ENCODE data around the gene CAMTA1.

DNA sequence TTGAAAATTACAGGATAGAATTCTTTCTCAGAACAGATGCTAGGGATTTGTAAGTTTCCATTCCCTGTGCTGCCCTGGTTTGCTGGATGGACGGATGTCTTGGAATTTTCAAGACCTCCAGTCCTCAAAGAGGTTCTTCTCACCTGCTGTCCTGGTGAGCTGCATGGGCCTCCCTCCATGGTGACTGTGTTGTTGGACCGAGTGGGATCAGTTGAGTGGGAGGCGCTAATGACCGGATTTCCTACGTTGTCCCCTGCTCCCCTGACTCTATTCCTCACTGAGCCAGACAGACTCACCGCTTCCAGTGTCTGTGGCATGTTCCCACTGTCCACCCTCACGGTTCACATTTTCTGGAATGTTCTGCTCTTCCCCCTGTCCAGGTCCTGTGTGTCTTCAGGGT, 229.8 kb downstream of the CAMTA1 start:
- TF ChIP-seq, protein P1, sequence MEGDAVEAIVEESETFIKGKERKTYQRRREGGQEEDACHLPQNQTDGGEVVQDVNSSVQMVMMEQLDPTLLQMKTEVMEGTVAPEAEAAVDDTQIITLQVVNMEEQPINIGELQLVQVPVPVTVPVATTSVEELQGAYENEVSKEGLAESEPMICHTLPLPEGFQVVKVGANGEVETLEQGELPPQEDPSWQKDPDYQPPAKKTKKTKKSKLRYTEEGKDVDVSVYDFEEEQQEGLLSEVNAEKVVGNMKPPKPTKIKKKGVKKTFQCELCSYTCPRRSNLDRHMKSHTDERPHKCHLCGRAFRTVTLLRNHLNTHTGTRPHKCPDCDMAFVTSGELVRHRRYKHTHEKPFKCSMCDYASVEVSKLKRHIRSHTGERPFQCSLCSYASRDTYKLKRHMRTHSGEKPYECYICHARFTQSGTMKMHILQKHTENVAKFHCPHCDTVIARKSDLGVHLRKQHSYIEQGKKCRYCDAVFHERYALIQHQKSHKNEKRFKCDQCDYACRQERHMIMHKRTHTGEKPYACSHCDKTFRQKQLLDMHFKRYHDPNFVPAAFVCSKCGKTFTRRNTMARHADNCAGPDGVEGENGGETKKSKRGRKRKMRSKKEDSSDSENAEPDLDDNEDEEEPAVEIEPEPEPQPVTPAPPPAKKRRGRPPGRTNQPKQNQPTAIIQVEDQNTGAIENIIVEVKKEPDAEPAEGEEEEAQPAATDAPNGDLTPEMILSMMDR (IDR thresholded peaks at IDR 0.05; ENCODE audit: insufficient read depth, low read length, poor library complexity, severe bottlenecking): no peak
- no peak for TF ChIP-seq EZH2phosphoT487 (conservative IDR thresholded peaks at IDR 0.05; ENCODE audit: low read length)

All from SU-DHL-6 (cell line).